Non-pigmented ciliary epithelial cell (primary cell): ENCODE results near the gene SARNP.
"Not testable (repeated sequence)": the region's sequence is repeated elsewhere in the genome, so short reads cannot be mapped to it uniquely, and the experiment has no call there.

ENCODE experiments used
- DNase-seq: peaks from one replicate; pipeline ENCODE4 v3.0.0-alpha.2; 2010; ENCODE audit warnings: low read depth

SARNP gene

GRCh38 chr12:55839345-55840140, 22.0 kb upstream of the SARNP start:
- no peak for DNase-seq

GRCh38 chr12:55838361-55838760, 20.8 kb upstream of the SARNP start:
- no peak for DNase-seq

DNA sequence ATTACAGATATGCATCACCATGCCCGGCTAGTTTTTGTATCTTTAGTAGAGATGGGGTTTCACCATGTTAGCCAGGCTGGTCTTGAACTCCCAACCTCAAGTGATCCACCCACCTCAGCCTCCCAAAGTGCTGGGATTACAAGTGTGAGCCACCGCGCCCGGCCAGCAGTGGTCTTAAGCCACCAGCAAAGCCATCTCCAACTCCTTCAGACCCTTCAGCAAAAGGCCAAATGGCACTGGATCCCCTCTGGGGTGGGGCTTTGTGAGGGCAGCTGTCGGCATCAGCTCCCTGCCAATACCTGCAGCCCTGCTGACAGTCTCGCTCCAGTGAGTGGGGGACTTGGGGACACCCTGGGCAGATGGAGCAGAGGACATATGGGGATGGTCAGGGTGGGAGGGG, 16.9 kb upstream of the SARNP start:
- not testable (repeated sequence) for DNase-seq

DNA sequence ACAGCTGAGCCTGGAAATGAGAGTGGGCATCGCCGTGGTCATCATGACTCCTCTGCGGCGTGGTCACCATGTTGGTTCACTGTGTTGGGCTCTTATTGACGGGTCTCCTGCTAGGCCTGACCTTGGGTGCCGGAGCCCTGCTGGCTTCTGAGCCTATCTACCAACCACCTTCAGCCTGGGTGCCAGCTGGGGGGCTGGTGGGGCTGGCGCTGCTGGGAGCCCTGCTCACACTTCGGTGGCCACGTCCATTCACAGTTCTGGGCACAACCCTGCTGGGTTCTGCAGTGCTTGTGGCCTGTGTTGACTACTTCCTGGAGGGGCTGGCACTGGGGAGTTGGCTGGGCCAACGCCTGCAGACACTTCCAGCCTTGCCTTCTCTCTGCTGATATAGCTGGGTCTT, 15.5 kb upstream of the SARNP start:
- DNase-seq, result no peak

- no peak for DNase-seq
Measured at GRCh38 chr12:55831447-55831815, 13.9 kb upstream of the SARNP start.

GRCh38 chr12:55830601-55831446, 13.3 kb upstream of the SARNP start:
- DNase-seq, result no peak

DNA sequence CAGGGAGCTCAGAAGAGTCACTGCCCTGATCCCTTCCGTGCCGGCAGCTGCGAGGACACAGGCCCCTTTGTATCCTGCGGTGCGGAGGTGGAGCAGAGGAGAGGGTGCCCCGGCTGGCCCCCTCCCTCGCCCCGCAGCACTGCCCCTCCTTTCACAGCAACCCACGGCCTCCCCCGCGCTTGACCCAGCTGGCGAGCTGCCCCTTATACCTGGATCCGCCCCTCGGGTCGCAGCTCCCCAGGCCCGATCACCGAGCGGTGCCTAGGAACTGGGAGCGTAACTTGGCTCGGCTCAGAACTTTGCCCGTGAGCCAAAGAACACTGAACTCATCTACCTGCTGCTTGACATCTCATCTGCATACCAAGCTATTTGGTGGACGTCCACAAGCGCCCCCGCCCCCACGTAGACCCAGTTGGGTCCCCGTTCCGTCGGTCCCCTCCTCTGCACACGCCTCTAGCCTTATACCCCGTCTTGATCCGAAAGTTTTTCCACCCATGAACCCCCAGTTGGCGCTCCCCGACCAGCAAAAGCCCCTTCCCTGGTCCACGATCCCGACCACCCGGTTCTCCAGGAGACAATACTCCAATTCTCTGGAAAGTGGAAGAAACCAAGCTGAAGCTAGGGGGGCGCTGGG, 12.6 kb upstream of the SARNP start:
- no peak for DNase-seq

GRCh38 chr12:55828357-55828756, 10.8 kb upstream of the SARNP start:
- no peak for DNase-seq

- DNase-seq, result no peak
Measured at GRCh38 chr12:55827806-55828205, 10.3 kb upstream of the SARNP start.

GRCh38 chr12:55824726-55825125, 7.2 kb upstream of the SARNP start:
- DNase-seq, result no peak

DNA sequence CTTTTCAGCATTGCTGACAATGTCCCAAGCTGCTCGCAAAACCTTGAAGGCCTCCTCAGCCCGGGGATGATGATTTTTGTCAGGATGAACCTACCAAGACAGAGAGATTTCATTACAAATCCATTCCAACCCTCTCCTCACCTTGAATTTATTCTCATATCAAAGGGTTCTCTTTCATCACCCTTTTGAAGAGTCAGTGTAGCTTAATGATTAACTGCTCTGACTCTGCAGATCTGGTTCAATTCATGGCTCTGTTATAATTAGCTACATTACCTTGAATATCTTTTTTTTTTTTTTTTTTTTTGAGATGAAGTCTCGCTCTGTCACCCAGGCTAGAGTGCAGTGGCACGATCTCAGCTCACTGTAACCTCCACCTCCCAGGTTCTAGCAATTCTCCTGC, 5.9 kb upstream of the SARNP start:
- DNase-seq, result no peak

DNA sequence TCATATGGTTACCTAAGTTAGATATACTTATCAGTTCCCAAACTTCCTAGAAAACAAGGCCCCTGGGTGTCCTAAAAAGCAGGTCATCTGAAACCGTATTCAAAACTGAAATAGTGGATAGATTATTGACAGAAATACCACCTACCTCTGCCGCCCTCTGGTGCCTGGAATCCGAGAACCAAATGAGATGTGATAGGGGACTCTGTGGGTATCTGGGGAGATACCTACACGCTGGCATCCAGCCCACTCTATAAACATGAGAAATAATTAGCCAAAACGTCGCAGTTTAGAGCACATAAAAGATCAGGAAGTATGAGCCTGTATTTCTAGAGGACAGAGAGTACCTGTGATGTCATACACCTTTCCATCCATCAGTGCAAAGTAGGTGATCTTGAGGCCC, 4.7 kb upstream of the SARNP start:
- no peak for DNase-seq

DNA sequence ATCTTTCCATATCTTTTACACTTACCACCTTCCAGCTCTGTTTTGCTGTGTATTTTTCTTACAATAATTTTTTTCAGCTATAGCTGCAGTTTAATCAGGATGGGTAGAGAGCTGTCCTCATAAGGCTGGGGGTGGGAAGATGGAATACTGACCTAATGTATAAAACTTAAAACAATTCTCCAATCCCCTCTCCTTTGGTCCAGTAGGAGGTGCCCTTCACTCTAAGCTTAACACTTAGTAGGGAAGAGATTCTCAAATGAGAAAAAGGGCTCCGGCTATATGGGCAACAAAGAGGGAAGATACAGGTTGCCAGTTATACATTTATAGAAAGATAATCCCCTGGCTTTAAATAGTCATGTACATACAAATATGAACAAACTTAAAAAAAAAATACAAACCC, 3.2 kb upstream of the SARNP start:
- no peak for DNase-seq

DNA sequence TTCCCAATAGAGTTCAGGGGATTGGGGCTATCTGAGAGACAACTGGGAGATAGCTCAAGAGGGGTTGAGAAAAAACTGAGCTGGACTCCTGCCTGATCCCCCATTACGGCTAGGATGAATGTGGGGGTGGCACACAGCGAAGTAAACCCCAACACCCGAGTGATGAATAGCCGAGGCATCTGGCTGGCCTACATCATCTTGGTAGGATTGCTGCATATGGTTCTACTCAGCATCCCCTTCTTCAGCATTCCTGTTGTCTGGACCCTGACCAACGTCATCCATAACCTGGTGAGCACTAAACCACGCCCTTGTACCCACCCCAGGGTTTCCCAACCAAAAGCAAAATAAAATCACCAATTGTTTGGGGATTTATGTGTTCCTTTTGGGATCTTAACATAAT, 1.4 kb upstream of the SARNP start:
- DNase-seq, result peak; percentile 31

DNA sequence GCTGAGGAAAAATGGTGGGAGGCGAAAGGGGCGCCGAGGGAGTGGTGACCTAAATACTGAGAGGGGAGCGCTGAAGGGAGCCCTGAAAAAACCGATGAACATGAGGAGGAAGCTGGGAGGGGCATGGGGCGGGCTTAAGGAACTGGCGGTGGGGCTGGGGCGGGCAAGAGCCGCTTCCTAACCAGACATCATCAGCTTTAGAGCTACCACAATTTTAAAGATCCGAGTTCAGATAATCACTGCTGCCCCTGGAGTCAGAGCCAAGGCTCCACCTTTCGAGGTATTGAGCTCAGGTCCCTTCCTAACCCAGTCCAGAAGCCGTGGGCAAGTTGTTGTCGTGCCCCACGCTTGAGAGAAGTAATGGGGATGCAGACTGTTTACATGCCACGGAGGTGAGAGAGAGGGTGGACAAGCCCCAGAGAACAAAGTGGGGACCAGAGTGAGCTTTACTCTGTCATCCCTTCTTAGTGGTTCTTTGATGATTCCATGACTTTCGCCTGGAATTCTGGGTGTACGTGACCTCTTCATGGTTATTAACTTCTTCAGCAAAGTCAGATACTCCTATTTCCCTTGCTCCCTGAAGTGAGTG, 710 bp upstream of the SARNP start:
- no peak for DNase-seq

GRCh38 chr12:55816881-55817344, 611 bp downstream of the SARNP start:
- no peak for DNase-seq

GRCh38 chr12:55815473-55815872, 2.1 kb downstream of the SARNP start:
- DNase-seq, result no peak

- no peak for DNase-seq
Measured at GRCh38 chr12:55814257-55814656, 3.3 kb downstream of the SARNP start.

DNA sequence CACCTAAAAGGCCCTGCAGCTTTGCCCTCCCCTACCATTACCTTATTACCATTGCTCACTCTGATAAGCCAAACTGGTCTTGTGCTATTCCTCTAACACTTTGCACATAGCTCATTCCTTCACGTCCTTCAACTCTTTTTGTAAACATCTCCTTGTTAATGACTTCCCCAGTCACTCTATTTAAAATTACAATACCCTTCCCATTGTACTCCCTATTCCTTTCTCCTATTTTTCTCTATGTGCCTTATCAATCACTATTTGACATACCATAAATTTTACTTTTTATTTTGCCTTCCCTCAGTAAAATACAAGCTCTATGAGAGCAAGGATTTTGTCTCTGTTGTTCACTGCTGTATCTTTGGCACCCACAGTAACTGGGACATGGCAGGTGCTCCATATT, 5.4 kb downstream of the SARNP start:
- DNase-seq, result no peak

GRCh38 chr12:55809274-55809673, 8.2 kb downstream of the SARNP start:
- DNase-seq, result no peak

DNA sequence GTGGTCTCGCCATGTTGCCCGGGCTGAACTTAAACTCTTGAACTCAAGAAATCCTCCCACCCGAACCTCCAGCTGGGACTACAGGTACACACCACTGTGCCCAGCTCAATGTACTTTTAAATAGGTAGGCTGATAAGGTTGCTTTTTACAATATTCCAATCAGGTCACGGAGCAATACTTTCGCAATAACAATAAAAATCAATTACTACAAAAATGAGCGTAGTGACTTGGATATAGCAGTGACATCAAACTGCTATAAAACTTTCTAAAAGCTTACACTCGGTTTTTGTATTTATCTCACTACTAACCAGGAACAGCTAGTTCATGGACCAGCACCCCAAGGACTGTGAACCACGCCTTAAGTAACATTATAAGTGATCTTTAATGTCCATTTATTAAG, 10.5 kb downstream of the SARNP start:
- DNase-seq, result no peak

- no peak for DNase-seq
Measured at GRCh38 chr12:55797550-55797949, 20.0 kb downstream of the SARNP start.

DNA sequence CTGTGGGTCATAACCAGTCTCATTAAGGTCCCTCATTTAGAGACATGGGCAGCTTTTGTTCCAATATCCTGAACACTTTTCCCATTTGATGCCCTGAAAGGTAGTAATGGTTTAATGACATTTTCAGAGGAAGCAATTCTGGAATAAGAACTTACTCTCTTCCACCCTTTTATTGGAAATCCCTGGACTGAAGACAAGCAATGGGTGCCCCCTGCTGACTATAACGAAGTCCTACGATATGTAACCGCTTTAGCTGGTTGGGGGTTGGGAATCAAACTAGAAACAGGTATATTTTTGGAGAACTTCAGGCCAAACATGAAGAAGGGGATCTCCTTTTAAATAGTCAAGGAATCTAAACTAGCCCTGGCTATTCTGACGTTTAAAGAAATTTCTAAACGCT, 20.5 kb downstream of the SARNP start:
- DNase-seq, result no peak
